GM21360 (cell line): ENCODE measurements around the gene FSTL3.
"Not testable (repeated sequence)": the region's sequence is repeated elsewhere in the genome, so short reads cannot be mapped to it uniquely, and the experiment has no call there.

Experiments
- ATAC-seq: cut with Tn5 transposase; IDR thresholded peaks from one replicate; pipeline ENCODE4 v1.9.1; 2021; ENCODE audit warnings: mild to moderate bottlenecking, moderate library complexity; ENCODE audit not compliant: unreplicated experiment

FSTL3 gene

GRCh38 chr19:660793-661426 lies 15.3 kb upstream of the FSTL3 start:
- ATAC-seq, result no peak

- no peak for ATAC-seq
Measured at GRCh38 chr19:661427-662196, 14.6 kb upstream of the FSTL3 start.

DNA sequence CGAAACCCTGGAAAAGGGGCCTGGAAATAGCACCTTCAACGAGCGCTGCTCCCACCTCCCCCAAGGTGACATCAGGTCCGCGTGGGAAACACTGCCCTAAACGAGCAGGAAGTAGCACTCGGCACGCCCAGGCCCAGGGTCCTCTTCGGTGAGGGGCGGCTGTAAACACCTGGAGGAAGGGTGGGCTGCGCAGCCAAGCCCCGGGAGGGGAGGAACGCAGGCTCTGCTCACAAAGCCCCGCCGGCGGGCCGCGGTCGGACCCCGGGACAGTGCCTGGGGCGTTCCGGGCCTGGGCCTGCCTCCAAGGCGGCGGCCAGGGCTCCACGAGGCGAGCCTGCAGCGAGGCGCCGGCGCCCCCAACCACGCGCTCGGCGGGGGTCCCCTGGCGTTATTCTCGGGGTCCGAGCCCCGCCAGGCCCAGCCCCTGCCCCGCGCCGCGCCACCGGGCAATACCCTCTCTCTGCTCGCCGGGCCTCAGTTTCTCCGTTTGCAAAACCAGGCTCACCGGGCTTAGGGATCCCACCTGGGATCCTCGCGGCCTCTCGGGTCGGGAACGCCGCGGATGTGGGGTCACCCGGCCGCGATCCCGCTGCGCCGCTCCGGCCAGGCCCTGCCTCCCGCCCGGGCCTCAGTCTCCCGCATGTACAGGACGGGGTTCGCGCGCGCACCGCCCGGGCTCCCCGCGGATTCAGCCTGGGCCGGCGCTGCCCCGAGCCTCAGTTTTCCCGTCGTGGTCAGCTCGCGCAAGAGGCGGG lies 13.8 kb upstream of the FSTL3 start:
- ATAC-seq, result peak; percentile 38

GRCh38 chr19:662962-663681 lies 13.1 kb upstream of the FSTL3 start, which contains the start of gene RNF126:
RNF126 (minus strand) TSS chr19:663214; CDS start chr19:663121, 93 bp downstream.
- ATAC-seq, result peak; percentile 50

- no peak for ATAC-seq
Measured at GRCh38 chr19:663682-664117, 12.5 kb upstream of the FSTL3 start.

DNA sequence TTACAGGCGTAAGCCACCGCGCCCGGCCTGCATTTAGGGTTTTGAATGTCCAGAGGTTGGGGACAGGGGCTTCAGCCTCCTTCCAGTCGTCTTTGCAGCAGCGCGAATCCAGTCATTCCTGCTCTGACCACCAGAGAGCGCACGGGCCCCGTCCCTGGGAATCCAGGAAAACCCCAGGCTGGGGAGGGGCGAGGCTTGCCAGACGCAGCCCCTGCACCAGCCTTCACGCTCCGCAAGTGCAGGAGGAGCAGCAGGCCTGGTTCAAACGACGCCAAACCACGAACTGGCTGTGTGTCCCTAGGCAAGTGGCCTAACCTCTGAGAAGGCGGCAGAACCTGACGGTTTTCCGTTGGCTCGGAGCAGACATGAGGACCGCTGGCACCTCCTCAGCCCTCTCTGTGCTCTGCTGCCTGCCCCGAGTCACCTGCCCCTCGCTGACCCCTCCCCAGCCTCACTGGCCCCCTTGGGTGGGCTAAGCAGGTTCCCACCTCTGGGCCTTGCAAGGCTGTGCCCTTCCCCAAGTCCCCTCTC lies 11.2 kb upstream of the FSTL3 start:
- ATAC-seq, result no peak

- not testable (repeated sequence) for ATAC-seq
Measured at GRCh38 chr19:666985-667573, 9.1 kb upstream of the FSTL3 start.

DNA sequence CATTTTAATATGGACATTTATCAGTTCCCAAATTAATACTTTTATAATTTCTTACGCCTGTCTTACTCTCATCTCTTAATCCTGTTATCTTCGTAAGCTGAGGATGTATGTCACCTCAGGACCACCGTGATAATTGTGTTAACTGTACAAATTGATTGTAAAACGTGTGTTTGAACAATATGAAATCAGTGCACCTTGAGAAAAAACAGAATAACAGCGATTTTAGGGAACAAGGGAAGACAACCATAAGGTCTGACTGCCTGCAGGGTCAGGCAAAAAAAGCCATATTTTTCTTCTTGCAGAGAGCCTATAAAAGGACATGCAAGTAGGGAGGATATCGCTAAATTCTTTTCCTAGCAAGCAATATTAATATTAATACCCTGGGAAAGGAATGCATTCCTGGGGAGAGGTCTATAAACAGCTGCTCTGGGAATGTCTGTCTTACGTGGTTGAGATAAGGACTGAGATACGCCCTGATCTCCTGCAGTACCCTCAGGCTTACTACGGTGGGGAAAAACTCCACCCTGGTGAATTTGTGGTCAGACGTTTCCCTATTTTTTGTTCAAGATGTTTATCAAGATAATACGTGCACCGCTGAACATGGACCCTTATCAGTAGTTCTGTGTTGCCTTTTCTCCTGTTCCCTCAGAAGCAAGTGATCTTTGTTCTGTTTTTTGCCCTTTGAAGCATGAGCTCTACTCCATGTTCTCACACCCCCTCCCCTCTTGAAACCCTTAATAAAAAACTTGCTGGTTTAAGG lies 7.3 kb upstream of the FSTL3 start:
- ATAC-seq, result not testable (repeated sequence)

GRCh38 chr19:670609-671075 lies 5.5 kb upstream of the FSTL3 start:
- no peak for ATAC-seq

GRCh38 chr19:674282-675151 lies 1.7 kb upstream of the FSTL3 start:
- no peak for ATAC-seq

- ATAC-seq, result no peak
Measured at GRCh38 chr19:676007-676338, 219 bp upstream of the FSTL3 start.

- ATAC-seq, result no peak
Measured at GRCh38 chr19:677201-677600, 1.0 kb downstream of the FSTL3 start.

DNA sequence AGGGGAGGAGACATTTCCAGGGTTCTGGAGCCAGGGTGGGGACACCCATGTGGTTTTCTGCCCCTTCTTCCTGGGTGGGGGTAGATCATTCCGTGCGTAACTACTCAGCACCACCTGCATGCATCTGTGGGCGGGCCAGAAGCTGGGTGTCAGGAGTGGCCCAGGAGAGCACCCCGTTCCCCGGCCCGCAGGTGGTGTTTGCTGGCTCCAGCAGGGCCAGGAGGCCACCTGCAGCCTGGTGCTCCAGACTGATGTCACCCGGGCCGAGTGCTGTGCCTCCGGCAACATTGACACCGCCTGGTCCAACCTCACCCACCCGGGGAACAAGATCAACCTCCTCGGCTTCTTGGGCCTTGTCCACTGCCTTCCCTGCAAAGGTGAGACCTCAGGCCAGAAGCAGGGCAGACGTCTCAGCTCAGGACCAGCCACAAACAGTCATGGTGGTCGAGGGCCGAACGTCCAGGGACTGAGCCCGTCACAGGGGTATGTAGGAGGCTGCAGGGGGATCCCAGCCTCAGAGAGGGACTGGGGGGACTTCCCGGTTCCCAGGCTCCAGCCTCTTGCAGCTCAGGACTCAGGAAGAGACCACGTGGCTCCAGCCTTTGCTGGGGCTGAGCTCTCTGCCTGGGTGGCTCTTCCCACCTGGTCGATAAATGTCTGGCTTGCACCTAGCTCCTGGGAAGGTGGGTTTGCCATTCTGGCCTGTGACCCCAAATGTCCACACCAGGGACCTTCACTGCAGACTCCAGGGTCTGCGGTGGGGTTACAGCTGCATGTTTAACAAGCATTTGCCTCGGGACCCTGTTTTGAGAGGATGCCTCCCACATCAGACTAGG lies 1.6 kb downstream of the FSTL3 start:
- ATAC-seq, result no peak

DNA sequence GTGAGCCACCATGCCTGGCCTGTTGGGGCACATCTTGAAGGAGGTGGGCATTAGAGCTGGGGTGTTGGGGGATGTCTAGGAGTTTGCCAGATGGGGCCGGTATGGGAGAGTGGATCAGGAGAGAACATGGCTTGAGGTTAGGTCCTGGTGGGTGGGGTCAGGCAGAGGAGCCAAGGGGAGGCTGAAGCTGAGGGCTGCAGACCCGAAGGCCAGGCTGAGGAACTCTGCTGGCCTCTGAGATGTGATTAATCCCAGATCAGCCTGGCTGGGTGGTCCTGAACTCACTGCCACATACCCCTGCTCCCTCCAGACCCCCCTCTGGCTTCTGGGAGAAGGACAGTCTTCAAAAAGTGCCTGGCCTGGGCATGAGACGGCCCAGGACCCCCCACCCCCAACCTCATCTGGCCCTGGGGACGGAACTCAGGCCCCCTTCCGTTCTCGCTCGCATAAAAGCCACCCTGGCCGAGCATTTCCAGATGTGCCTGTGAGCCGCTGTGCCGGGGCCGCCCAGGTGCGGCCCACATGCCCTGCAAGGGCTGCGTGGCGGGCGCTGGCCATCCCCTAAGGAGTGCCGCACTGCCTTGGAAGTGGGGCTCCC lies 2.7 kb downstream of the FSTL3 start:
- no peak for ATAC-seq

DNA sequence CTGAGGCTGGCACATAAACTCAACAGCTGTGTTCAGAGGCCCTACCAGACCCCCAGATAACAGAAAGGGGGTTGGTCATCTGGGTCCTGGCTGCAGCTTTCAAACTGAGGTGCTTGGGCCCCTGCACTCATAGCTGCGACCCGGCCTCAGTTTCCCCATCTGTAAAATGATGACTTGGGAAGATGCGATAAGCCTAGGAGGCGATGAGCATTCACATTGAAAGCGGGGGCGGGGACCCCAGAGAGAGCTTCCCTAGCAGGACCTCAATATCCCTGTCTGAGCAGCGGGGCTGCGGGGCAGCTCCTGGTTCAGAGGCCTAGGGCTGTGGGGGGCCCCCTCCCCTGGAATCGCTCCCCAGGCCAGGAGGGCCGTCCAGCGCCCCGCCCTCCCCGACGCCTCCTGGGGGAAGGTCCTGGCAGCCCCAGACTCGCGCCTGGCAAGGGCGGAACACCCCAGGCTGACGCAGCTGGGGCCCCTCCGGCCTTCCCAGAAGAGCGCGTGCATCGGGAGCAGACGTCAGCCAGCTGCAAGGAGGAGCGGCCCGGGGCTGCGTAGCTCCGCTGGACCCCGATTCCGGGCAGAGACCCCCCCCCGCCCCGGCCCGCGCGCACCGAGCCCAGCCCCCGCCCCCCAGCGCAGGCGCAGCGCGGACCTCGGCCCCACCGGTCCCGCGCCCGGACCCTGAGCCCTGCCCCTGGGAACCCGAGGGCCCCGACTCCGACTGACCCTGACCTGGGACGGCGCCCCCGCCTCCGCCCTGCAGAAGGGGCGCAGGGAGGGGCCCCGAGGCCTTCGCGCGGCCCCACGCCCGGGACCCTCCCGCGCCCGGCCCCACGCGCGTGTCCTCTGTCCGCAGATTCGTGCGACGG lies 3.5 kb downstream of the FSTL3 start:
- ATAC-seq, result peak; percentile 14

- ATAC-seq, result peak; percentile 67
Measured at GRCh38 chr19:680287-681028, 4.3 kb downstream of the FSTL3 start.
